ENCODE results near the gene PLLP. TPM values are rescaled to one million over a fixed set of nuclear protein-coding genes. Genes with fewer than 3 reads are reported as not detected.

Gene PLLP
- total and polyA plus RNA-seq, 9 of the 15 experiments (the other 6 are each of a cell fraction or from before 2014, with no cell fraction given): 0.09 to 0.96 (median 0.27) TPM

DNA sequence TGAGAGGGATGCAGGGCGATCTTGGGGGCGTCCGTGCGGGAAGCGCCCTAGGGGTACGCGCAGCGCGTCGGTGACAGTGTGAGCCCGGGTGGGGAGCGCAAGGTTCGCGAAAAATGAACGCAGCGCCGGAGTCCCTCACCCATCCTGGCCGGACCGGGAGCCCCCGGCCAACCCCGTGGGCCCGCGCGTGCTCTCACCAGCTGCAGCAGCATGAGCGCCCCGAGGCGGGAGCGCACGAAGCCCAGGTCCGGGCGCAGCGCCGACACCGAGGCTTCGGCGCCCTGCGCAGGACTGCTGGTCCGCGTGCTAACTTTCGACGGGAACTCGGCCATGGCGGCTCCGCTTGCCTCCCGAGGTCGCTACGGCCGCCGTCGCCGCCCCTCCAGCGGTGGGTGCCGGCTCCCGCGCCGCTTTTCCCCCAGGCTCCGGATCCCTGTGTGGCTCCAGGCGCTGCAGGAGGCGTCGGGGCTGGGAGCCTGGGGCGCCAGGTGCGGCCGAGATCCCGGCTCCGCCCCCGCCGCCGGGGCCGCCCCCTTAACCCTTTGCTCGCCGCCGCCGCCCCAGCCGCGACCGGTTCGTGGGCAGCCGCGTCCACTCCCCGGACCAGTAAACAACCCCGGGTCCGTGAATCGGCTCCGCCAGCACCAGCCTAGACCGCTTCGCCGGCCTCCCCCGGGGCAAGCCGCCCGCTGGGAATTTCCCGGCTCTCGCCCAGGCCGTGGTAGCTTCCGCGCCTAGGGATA is at the start of gene PLLP (continued):
- TF ChIP-seq, protein P1, sequence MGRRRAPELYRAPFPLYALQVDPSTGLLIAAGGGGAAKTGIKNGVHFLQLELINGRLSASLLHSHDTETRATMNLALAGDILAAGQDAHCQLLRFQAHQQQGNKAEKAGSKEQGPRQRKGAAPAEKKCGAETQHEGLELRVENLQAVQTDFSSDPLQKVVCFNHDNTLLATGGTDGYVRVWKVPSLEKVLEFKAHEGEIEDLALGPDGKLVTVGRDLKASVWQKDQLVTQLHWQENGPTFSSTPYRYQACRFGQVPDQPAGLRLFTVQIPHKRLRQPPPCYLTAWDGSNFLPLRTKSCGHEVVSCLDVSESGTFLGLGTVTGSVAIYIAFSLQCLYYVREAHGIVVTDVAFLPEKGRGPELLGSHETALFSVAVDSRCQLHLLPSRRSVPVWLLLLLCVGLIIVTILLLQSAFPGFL (CRISPR knock-in tag; IDR thresholded peaks at IDR 0.05): no peak; the same call in 1 of the 2 replicates
- no peak for TF ChIP-seq PHF21A (IDR thresholded peaks at IDR 0.05; ENCODE audit: borderline replicate concordance, low read depth)
- TF ChIP-seq RNF2 (IDR thresholded peaks at IDR 0.05): peak; percentile 62; the same call in 1 of the 2 replicates
- no peak for TF ChIP-seq MEF2A (IDR thresholded peaks at IDR 0.05; ENCODE audit: control insufficient read depth, low read depth, low read length)
- no peak for TF ChIP-seq PHF20 (IDR thresholded peaks at IDR 0.05; ENCODE audit: partially characterized antibody)
- TF ChIP-seq ZEB2 (IDR thresholded peaks at IDR 0.05): no peak
- TF ChIP-seq SIN3A (IDR thresholded peaks at IDR 0.05; ENCODE audit: borderline replicate concordance in 2 of 2, control insufficient read depth in 1 of 2, low read depth in 2 of 2, low read length in 2 of 2): peak in 1 of 2 experiments; percentile 34; a peak in 1 of 4 replicates
- TF ChIP-seq NFE2 (IDR thresholded peaks at IDR 0.05; ENCODE audit: low read depth): no peak
- TF ChIP-seq ZFP36 (IDR thresholded peaks at IDR 0.05; ENCODE audit: low read depth, low read length, partially characterized antibody): no peak
- TF ChIP-seq SUPT5H (IDR thresholded peaks at IDR 0.05): no peak
- TF ChIP-seq GTF2E2 (tag; IDR thresholded peaks at IDR 0.05): no peak
- TF ChIP-seq, protein P2, sequence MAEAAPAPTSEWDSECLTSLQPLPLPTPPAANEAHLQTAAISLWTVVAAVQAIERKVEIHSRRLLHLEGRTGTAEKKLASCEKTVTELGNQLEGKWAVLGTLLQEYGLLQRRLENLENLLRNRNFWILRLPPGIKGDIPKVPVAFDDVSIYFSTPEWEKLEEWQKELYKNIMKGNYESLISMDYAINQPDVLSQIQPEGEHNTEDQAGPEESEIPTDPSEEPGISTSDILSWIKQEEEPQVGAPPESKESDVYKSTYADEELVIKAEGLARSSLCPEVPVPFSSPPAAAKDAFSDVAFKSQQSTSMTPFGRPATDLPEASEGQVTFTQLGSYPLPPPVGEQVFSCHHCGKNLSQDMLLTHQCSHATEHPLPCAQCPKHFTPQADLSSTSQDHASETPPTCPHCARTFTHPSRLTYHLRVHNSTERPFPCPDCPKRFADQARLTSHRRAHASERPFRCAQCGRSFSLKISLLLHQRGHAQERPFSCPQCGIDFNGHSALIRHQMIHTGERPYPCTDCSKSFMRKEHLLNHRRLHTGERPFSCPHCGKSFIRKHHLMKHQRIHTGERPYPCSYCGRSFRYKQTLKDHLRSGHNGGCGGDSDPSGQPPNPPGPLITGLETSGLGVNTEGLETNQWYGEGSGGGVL (CRISPR knock-in tag; IDR thresholded peaks at IDR 0.05): no peak
- TF ChIP-seq PML (IDR thresholded peaks at IDR 0.05; ENCODE audit: low read length): no peak
- TF ChIP-seq, protein P3, sequence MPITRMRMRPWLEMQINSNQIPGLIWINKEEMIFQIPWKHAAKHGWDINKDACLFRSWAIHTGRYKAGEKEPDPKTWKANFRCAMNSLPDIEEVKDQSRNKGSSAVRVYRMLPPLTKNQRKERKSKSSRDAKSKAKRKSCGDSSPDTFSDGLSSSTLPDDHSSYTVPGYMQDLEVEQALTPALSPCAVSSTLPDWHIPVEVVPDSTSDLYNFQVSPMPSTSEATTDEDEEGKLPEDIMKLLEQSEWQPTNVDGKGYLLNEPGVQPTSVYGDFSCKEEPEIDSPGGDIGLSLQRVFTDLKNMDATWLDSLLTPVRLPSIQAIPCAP (CRISPR knock-in tag; IDR thresholded peaks at IDR 0.05; ENCODE audit: borderline replicate concordance): peak; percentile 90; the same call in 1 of the 2 replicates
- peak; percentile 36; the same call in 1 of the 2 replicates for TF ChIP-seq STAG1 (CRISPR knock-in tag; IDR thresholded peaks at IDR 0.05; ENCODE audit: borderline replicate concordance)
- no peak for TF ChIP-seq RAD51 (IDR thresholded peaks at IDR 0.05; ENCODE audit: borderline replicate concordance, low read depth)
- TF ChIP-seq, protein P4, sequence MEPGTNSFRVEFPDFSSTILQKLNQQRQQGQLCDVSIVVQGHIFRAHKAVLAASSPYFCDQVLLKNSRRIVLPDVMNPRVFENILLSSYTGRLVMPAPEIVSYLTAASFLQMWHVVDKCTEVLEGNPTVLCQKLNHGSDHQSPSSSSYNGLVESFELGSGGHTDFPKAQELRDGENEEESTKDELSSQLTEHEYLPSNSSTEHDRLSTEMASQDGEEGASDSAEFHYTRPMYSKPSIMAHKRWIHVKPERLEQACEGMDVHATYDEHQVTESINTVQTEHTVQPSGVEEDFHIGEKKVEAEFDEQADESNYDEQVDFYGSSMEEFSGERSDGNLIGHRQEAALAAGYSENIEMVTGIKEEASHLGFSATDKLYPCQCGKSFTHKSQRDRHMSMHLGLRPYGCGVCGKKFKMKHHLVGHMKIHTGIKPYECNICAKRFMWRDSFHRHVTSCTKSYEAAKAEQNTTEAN (CRISPR knock-in tag; IDR thresholded peaks at IDR 0.05): no peak; the same call in 1 of the 2 replicates

All from K562 (cell line).